ENCODE results near the gene SPSB4.
"Not testable (repeated sequence)": the region's sequence is repeated elsewhere in the genome, so short reads cannot be mapped to it uniquely, and the experiment has no call there.

Gene SPSB4

GRCh38 chr3:141117982-141118381 lies 66.8 kb downstream of the SPSB4 start:
- DNase-seq, H3K9me3 Mint-ChIP-seq: not testable (repeated sequence)
- H3K27me3 Mint-ChIP-seq: peaks cover 11 to 19% of the 10 kb centered on the region in 2 donors

DNA sequence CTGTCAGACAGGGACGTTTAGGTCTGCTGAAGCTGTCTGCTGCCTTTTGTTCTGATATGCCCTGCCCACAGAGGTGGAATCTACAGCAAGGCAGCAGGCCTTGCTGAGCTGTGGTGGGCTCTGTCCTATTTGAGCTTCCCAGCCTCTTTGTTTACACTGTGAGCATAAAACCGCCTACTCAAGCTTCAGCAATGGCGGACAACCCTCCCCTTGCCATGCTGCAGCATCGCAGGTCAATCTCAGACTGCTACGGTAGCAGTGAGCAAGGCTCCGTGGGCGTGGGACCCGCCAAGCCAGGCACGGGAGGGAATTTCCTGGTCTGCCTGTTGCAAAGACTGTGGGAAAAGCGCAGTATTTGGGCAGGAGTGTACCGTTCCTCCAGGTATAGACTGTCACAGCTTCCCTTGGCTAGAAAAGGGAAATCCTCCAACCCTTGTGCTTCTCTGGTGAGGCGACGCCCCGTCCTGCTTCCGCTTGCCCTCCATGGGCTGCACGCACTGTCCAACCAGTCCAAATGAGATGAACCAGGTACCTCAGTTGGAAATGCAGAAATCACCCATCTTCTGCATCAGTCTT lies 71.4 kb downstream of the SPSB4 start:
- Mint-ChIP-seq H3K4me3 (no peak overlapping the region), H3K9me3 (no peaks in the 10 kb centered on the region), H3K27me3 (peaks cover 20 to 32% of the 10 kb centered on the region in 2 donors), H3K27ac (no peak overlapping the region), H3K36me3 (no peaks in the 10 kb centered on the region), H3K4me1 (no peaks in the 10 kb centered on the region)
- ATAC-seq (replicated peaks) (no peak), DNase-seq (no peak)

More at GRCh38 chr3:141117982-141118381, 66.8 kb downstream of the SPSB4 start:
- not testable (repeated sequence) for H3K4me1 Mint-ChIP-seq; H3K27ac Mint-ChIP-seq; H3K36me3 Mint-ChIP-seq; ATAC-seq (replicated peaks); H3K4me3 Mint-ChIP-seq

GRCh38 chr3:141123677-141124410 lies 72.7 kb downstream of the SPSB4 start:
- no peaks in the 10 kb centered on the region for H3K4me1 Mint-ChIP-seq
- no peaks in the 10 kb centered on the region for H3K9me3 Mint-ChIP-seq
- DNase-seq: no peak
- no peak overlapping the region for H3K27ac Mint-ChIP-seq
- H3K27me3 Mint-ChIP-seq: peaks cover 20 to 32% of the 10 kb centered on the region in 2 donors
- no peak overlapping the region for H3K4me3 Mint-ChIP-seq
- no peaks in the 10 kb centered on the region for H3K36me3 Mint-ChIP-seq
- ATAC-seq (replicated peaks): no peak

DNA sequence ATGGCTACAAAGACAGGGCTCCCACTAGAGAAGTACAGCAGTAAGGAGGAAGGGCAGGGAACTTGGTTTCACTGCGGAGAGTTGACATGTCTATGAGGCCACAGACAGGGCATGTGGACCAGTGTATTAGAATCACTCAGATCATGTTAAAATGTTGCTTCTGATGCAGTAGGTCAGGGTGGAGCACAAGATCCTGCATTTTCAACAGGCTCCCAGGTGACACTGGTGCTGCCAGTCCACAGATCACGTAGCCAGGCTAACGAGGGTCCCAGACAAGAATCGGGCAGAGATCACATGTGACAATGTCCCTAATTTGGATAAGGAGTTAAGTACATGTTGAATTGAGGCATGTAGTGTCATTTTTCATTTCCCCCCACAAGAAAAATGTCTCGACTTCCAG lies 73.6 kb downstream of the SPSB4 start:
- no peaks in the 10 kb centered on the region for H3K9me3 Mint-ChIP-seq
- DNase-seq (no peak), ATAC-seq (replicated peaks) (no peak)
- H3K27ac Mint-ChIP-seq: no peak overlapping the region
- H3K36me3 Mint-ChIP-seq: no peaks in the 10 kb centered on the region
- no peaks in the 10 kb centered on the region for H3K4me1 Mint-ChIP-seq
- peaks cover 20 to 31% of the 10 kb centered on the region in 2 donors for H3K27me3 Mint-ChIP-seq
- no peak overlapping the region for H3K4me3 Mint-ChIP-seq

DNA sequence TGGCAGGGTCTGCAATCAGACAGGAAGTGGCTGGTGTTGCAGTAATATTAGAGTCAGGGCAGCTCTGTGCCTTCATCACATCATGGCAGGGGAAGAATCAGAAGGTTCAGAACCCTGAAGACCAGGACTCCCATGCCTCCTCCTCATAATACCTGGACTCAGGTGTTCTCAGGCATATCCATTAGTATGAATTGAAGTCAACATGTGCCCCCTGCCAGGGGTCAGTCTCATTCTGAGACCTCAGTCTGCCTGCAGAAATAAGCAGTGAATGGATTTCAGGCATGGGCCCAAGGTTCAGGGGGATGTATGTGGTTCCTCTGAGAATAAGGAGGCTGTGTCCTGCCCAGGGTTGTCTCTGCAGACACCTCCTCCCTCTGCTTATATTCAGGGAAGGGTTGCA lies 74.2 kb downstream of the SPSB4 start:
- Mint-ChIP-seq H3K27me3 (peaks cover 20 to 30% of the 10 kb centered on the region in 2 donors), H3K4me3 (no peak overlapping the region), H3K9me3 (no peaks in the 10 kb centered on the region), H3K36me3 (no peaks in the 10 kb centered on the region), H3K4me1 (no peaks in the 10 kb centered on the region), H3K27ac (no peak overlapping the region)
- no peak for DNase-seq
- no peak for ATAC-seq (replicated peaks)

DNA sequence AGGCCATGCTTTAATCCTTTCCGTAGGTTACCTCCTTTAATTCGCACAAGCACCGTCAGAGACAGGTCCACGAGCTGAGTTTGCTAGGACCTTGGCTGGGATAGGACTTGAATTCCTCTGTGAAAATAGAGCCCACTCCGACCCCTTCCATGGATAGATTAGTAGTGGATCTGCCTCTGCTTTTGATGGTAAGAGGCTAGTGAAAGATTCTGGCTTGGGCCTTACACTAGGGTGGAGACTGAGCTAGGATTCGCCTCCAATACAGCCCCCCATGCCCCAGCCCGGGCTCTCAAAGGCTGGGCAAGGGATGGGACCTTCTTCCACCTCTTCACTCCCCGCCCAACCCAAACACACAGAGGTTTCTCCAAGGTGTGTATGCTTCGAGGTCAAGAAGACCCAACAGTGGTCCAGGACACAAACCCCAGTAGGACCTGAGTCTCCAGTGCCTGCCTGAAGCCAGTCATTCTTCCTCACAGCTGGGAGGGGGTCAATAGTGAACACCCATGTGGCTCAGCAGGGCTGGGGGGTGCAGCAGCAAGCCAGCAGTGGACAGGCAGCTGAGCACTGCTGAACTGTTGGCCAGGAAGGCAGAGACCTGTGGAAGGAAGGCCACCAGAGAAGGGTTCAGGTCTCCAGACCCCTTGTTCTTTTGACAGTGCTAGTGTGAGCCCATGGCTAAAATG lies 75.7 kb downstream of the SPSB4 start:
- no peak for ATAC-seq (replicated peaks)
- no peak overlapping the region for H3K27ac Mint-ChIP-seq
- H3K27me3 Mint-ChIP-seq: peaks cover 14 to 22% of the 10 kb centered on the region in 2 donors
- no peak for DNase-seq
- no peaks in the 10 kb centered on the region for H3K36me3 Mint-ChIP-seq
- H3K9me3 Mint-ChIP-seq: no peaks in the 10 kb centered on the region
- H3K4me1 Mint-ChIP-seq: no peaks in the 10 kb centered on the region
- H3K4me3 Mint-ChIP-seq: no peak overlapping the region

DNA sequence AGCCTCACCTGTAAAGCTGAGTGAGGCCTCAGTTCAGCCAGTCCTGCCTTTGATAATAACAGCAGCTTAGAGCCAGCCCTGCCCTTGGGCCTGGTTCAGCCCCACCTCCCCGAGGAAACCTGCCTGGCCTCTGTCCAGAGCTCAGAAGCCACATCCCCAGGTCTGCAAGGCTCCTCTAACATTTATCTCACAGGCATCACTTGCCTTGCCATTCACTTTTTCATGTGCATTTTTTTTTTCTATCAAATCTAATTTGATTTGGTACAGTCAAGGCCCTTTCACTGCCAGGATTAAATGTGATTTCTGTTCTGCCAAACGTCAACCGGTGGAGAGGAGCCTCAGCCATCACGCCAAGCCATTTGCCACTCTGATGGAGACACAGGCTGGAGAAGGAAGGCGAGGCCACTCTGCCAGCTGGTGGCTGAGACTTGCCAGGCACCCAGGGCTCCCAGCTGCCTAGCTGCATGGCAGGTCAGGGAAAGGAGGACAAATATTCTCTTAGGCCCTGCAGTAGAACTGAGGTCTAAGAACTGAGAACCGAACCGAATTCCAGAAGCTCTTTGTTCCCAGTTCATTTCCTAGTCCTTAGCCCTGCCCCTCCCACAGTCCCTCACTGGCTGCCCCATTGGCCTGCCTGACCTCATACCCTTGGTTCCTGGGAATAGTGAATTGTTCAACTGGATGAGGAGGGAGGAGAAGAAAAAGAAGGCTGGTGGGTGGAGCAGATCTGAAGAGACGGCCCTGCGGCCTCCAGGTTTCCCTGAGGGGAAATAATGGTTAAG lies 76.4 kb downstream of the SPSB4 start:
- Mint-ChIP-seq H3K9me3 (no peaks in the 10 kb centered on the region), H3K4me3 (no peak overlapping the region), H3K27ac (no peak overlapping the region), H3K36me3 (no peaks in the 10 kb centered on the region), H3K27me3 (peaks cover 14 to 19% of the 10 kb centered on the region in 2 donors), H3K4me1 (no peaks in the 10 kb centered on the region)
- ATAC-seq (replicated peaks) (no peak), DNase-seq (no peak)

DNA sequence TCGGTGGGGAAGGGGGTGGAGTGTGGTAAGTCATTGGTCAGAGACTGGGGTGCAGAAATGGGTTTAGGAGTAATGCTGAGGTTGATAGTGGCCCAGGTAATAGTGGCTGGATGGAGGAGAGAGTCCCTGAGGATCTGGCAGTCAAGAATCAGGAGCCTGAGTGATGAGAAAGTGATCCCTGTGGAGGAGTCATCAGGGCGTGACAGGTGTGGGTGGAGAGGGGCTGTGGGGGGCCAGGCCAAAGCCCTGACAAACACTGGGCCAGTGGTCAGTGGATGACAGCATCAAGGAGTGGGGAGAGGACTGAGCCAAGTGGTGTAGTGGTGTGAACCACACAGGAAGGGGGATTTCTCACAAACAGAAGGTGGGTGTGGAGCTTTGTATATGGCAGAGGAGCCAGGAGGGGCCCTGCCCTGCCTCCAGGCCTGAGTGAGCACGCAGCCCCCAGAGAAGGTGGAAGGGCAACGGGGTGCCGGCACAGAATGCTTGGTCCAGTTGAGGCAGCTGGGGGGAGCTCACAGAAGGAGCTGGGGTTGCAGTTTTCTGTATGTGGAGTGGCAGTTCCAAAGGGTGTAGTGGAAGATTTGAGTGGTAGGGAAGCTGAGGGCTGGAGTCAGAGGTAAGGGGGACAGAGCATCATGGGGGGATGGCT lies 77.1 kb downstream of the SPSB4 start:
- Mint-ChIP-seq H3K9me3 (peaks cover 0 to 2% of the 10 kb centered on the region in 2 donors), H3K4me1 (no peaks in the 10 kb centered on the region), H3K27ac (no peak overlapping the region), H3K27me3 (peaks cover 12 to 19% of the 10 kb centered on the region in 2 donors), H3K36me3 (no peaks in the 10 kb centered on the region), H3K4me3 (no peak overlapping the region)
- ATAC-seq (replicated peaks) (no peak), DNase-seq (no peak)

DNA sequence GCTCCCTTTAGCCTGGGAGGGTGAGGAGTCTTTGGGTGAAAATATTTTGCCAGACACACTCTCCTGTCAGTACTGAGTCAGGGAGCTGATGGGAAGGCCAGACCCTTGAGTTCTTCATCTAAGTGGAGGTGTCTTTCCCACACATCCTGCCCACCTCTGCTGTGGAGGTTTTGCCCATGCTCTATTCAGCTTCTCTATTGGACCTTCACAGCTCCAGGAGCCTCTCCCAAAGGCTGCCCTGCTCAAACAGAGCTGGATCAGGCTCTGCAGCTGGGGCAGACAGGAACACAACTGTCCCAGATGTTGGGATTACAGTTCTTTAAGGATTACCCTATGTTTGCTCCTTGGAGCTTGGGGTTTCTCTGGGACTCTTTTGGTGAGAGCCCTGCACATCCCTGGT lies 77.9 kb downstream of the SPSB4 start:
- Mint-ChIP-seq H3K4me3 (no peak overlapping the region), H3K27ac (no peak overlapping the region), H3K9me3 (peaks cover 0 to 2% of the 10 kb centered on the region in 2 donors), H3K27me3 (peaks cover 8 to 18% of the 10 kb centered on the region in 2 donors), H3K36me3 (no peaks in the 10 kb centered on the region), H3K4me1 (no peaks in the 10 kb centered on the region)
- DNase-seq (no peak), ATAC-seq (replicated peaks) (no peak)

- Mint-ChIP-seq H3K27ac (no peak overlapping the region), H3K9me3 (peaks cover 0 to 2% of the 10 kb centered on the region in 2 donors), H3K36me3 (no peaks in the 10 kb centered on the region), H3K4me3 (no peak overlapping the region), H3K27me3 (peaks cover 2 to 13% of the 10 kb centered on the region in 2 donors), H3K4me1 (no peaks in the 10 kb centered on the region)
- ATAC-seq (replicated peaks): no peak
- no peak for DNase-seq
Measured at GRCh38 chr3:141129541-141130011, 78.4 kb downstream of the SPSB4 start.

- H3K4me3 Mint-ChIP-seq: no peak overlapping the region
- no peaks in the 10 kb centered on the region for H3K4me1 Mint-ChIP-seq
- ATAC-seq (replicated peaks) (no peak), DNase-seq (no peak)
- peaks cover 2 to 4% of the 10 kb centered on the region in 2 donors for H3K36me3 Mint-ChIP-seq
- H3K27ac Mint-ChIP-seq: no peak overlapping the region
- H3K27me3 Mint-ChIP-seq: peaks cover 7 to 21% of the 10 kb centered on the region in 2 donors
- peaks cover 20 to 24% of the 10 kb centered on the region in 2 donors for H3K9me3 Mint-ChIP-seq
Measured at GRCh38 chr3:141143517-141143916, 92.4 kb downstream of the SPSB4 start.

DNA sequence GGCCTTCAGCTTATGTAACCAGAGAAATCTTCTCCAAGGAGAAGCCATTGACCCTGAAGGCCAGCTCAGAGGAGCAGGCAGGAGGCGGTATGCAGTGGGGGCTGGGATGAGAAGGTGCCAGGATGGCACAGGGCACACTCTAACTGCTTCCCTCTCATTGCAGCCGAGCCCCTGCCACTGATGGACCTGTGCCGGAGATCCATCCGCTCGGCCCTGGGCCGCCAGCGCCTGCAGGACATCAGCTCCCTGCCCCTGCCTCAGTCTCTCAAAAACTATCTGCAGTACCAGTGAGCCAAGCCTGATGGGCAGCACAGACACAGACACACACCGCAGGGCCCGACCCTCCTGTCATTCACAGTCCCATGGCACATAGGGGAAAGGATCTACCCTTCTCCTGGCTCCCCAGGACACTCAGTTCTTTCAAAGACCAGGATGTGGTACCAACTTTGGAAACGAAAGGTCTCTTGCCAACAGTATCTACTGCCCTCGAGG lies 95.9 kb downstream of the SPSB4 start:
- Mint-ChIP-seq H3K27ac (no peak overlapping the region), H3K27me3 (peaks cover 12 to 34% of the 10 kb centered on the region in 2 donors), H3K9me3 (peaks cover 10 to 11% of the 10 kb centered on the region in 2 donors), H3K36me3 (peaks cover 0 to under 1% of the 10 kb centered on the region in 2 donors), H3K4me3 (no peak overlapping the region), H3K4me1 (no peaks in the 10 kb centered on the region)
- DNase-seq (no peak), ATAC-seq (replicated peaks) (no peak)

DNA sequence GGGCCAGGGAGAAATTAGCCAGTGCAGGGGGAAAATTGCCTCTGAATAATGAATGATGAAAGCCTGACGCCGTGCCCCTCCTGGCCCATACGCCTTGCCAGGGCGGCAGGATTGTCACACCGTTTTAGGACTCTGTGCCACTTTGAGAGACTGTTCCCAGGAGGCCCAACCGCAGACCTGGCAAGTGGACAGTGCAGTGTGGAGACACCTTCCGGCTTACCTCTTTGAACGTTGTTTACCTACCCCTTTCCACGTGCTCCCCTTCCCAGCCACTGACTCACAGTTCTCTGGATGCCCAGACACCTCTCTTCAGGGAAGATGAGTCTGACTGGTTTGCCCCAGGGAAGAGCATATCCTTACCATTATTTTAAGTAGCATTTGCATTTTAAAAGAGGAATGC lies 96.5 kb downstream of the SPSB4 start:
- no peak for DNase-seq
- no peak overlapping the region for H3K4me3 Mint-ChIP-seq
- no peaks in the 10 kb centered on the region for H3K36me3 Mint-ChIP-seq
- no peak overlapping the region for H3K27ac Mint-ChIP-seq
- peaks cover 5 to 8% of the 10 kb centered on the region in 2 donors for H3K9me3 Mint-ChIP-seq
- H3K27me3 Mint-ChIP-seq: peaks cover 11 to 34% of the 10 kb centered on the region in 2 donors
- no peak for ATAC-seq (replicated peaks)
- no peaks in the 10 kb centered on the region for H3K4me1 Mint-ChIP-seq
